ENCODE results near the gene ZNF786. TPM values are rescaled to one million over a fixed set of nuclear protein-coding genes. Genes with fewer than 3 reads are reported as not detected.

The ZNF786 gene
- total and polyA plus RNA-seq, 10 of the 15 experiments (the other 5 are each of a cell fraction or from before 2014, with no cell fraction given), result 0.47 to 7.0 (median 4.2) TPM

- TF ChIP-seq ELK1 (IDR thresholded peaks at IDR 0.05; ENCODE audit: low read depth, low read length) (no peak), POU2F2 (IDR thresholded peaks at IDR 0.05; ENCODE audit: borderline replicate concordance, low read depth, low read length) (peak; percentile 68; the same call in 2 of the 3 replicates), STAT1 (conservative IDR thresholded peaks at IDR 0.05) (0 out of 2 replicates have a peak, but pooled peaks have one; percentile 50), IRF5 (IDR thresholded peaks at IDR 0.05; ENCODE audit: borderline replicate concordance) (no peak), DPF2 (IDR thresholded peaks at IDR 0.05) (no peak; the same call in 1 of the 2 replicates), SP1 (IDR thresholded peaks at IDR 0.05; ENCODE audit: low read depth, low read length) (peak; percentile 9), CREM (IDR thresholded peaks at IDR 0.05; ENCODE audit: low read depth) (peak; percentile 49; the same call in 1 of the 2 replicates), USF2 (IDR thresholded peaks at IDR 0.05; ENCODE audit: borderline replicate concordance, low read depth, low read length) (no peak), CEBPZ (IDR thresholded peaks at IDR 0.05; ENCODE audit: low read depth, low read length) (no peak), NFYA (IDR thresholded peaks at IDR 0.05; ENCODE audit: borderline replicate concordance, low read depth, low read length) (no peak), POLR2AphosphoS5 (IDR thresholded peaks at IDR 0.05; ENCODE audit: low read length) (peak; percentile 84), BRCA1 (IDR thresholded peaks at IDR 0.05; ENCODE audit: low read depth, low read length) (no peak; the same call in 1 of the 2 replicates), TCF3 (IDR thresholded peaks at IDR 0.05; ENCODE audit: borderline replicate concordance, insufficient read depth, low read depth, low read length) (no peak), NBN (IDR thresholded peaks at IDR 0.05) (peak; percentile 39; the same call in 1 of the 2 replicates), MYC (IDR thresholded peaks at IDR 0.05; ENCODE audit: insufficient read depth, insufficient read length, insufficient replicate concordance, low read length, severe bottlenecking) (no peak), CTCF (IDR thresholded peaks at IDR 0.05 in 2 of 3, conservative IDR thresholded peaks at IDR 0.05 in 1 of 3; ENCODE audit: control insufficient read depth in 2 of 3, extremely low read depth in 1 of 3, insufficient read depth in 1 of 3, low read depth in 3 of 3, low read length in 3 of 3) (peak; percentile 88 to 98 (median 91); a peak in 5 of 6 replicates), PAX8 (IDR thresholded peaks at IDR 0.05) (no peak), CHD2 (IDR thresholded peaks at IDR 0.05; ENCODE audit: borderline replicate concordance, low read depth, low read length) (peak; percentile 29; the same call in 1 of the 2 replicates), TAF1 (IDR thresholded peaks at IDR 0.05; ENCODE audit: borderline replicate concordance, low read depth, low read length) (peak; percentile 81; the same call in 1 of the 2 replicates), MYB (IDR thresholded peaks at IDR 0.05; ENCODE audit: borderline replicate concordance, low read depth, low read length) (no peak), HDAC2 (IDR thresholded peaks at IDR 0.05) (0 out of 2 replicates have a peak, but pooled peaks have one; percentile 47)
Measured at GRCh38 chr7:149090397-149091195, at the start of gene ZNF786 (continued).
